GM18498 (cell line): ENCODE results near the gene HOXC6.

ENCODE experiments used
- ATAC-seq: cut with Tn5 transposase; IDR thresholded peaks from one replicate; pipeline ENCODE4 v1.9.1; 2021; ENCODE audit warnings: mild to moderate bottlenecking, moderate library complexity; ENCODE audit not compliant: unreplicated experiment

HOXC6 gene

GRCh38 chr12:54012631-54013409, 15.4 kb upstream of the HOXC6 start:
- ATAC-seq, result no peak

GRCh38 chr12:54014377-54015017, 13.7 kb upstream of the HOXC6 start:
- ATAC-seq, result no peak

GRCh38 chr12:54015018-54015931, 13.0 kb upstream of the HOXC6 start:
- ATAC-seq, result no peak

GRCh38 chr12:54016051-54016450, 12.2 kb upstream of the HOXC6 start:
- no peak for ATAC-seq

- no peak for ATAC-seq
Observed at GRCh38 chr12:54016478-54016964, 11.7 kb upstream of the HOXC6 start.

- peak; percentile 27 for ATAC-seq
Observed at GRCh38 chr12:54017027-54017788, 11.0 kb upstream of the HOXC6 start.

- peak; percentile 75 for ATAC-seq
Observed at GRCh38 chr12:54017878-54018467, 10.3 kb upstream of the HOXC6 start.

- ATAC-seq, result no peak
Observed at GRCh38 chr12:54018468-54018984, 9.7 kb upstream of the HOXC6 start.

GRCh38 chr12:54019091-54019811, 9.0 kb upstream of the HOXC6 start:
- ATAC-seq, result no peak

- no peak for ATAC-seq
Observed at GRCh38 chr12:54019924-54020590, 8.2 kb upstream of the HOXC6 start.

- no peak for ATAC-seq
Observed at GRCh38 chr12:54020591-54021405, 7.4 kb upstream of the HOXC6 start.

- no peak for ATAC-seq
Observed at GRCh38 chr12:54021432-54022013, 6.7 kb upstream of the HOXC6 start.

- ATAC-seq, result no peak
Observed at GRCh38 chr12:54022960-54023884, 5.0 kb upstream of the HOXC6 start.

- no peak for ATAC-seq
Observed at GRCh38 chr12:54024127-54024526, 4.1 kb upstream of the HOXC6 start.

- ATAC-seq, result no peak
Observed at GRCh38 chr12:54024581-54025305, 3.5 kb upstream of the HOXC6 start.
